ENCODE results near the gene KIAA0513. TPM values are rescaled to one million over a fixed set of nuclear protein-coding genes. Genes with fewer than 3 reads are reported as not detected.
A peak's percentile ranks its signal among the peaks of the same experiment; 100 is the strongest.

The KIAA0513 gene
- total and polyA plus RNA-seq, 9 donors = 2.8 to 12.8 (median 7.1) TPM

DNA sequence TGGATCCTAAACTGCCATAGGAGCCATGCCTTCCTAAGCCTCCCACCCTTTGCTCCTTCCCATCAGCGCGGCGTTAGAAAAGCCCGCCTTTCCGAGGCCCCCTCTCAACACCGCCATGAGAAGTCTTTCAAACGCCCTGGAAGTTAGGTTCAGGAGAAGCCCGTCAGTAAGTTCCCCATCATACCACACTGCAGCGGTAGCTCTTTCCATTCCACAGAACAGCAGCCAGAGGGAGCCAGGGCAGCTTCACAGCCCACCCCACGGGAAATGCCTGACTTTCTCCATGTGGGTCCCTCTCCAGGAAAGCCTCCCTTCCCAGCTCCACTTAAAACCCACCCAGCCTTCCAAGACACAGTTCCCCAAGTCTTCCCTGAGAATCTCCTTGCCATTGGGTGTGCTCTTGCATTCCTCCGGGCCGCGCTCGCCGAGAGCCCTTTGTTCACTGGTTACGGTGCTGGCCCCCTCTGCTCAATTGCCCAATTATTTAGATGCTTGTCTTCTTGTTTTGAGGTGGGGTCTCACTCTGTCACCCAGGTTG lies 28.7 kb downstream of the KIAA0513 start:
- peak overlapping the region; percentile 20 for H3K4me3 ChIP-seq

DNA sequence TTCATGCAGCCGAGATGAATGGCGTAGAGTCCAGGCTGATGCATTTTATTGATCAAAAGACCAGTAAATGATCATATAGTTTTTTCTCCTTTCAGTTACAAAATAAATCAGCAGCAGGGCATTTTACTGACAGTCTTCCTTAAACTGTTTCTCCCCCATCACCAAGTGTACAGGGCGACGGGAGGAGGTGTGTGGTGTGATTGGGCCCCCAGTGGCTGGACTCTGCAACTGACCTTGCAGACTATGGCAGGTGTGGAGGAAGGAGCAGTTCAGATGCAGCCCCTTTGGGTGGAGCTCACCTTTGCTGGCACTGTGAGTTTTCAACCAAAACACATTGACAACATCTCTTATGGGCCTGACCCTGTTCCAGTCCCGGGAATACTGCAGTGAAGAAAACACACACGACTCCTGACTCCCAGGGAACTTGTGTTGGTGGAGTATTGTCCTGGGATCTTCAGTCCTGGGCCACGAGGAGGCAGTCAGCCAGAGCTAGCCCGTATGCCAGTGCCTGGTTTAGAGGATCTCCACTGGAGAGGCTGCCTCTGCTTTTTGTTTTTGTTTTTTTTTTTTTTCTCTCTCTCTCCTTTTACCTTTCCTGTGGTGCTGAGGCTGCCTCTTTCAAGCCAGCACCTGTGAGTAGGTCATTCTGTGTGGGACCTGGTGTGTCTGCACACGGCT lies 29.8 kb downstream of the KIAA0513 start:
- intact Hi-C loops (cut with DNase I) = no loop called here

More for the DNA sequence above, 28.7 kb downstream of the KIAA0513 start:
- WGBS, 3 donors = 75 to 89% (median 80%) methylated on average over 16 of the region's 16 CpGs
- Histone ChIP-seq H3K36me3 (no peaks in the 10 kb centered on the region), H3K4me1 (ENCODE audit: insufficient read depth) (peaks cover 3% of the 10 kb centered on the region), H3K9me3 (no peaks in the 10 kb centered on the region), H3K27ac (peak overlapping the region in 1 of 2 donors; percentile 45), H3K27me3 (no peaks in the 10 kb centered on the region)
- DNase-seq = no peak
- TF ChIP-seq, protein P1, sequence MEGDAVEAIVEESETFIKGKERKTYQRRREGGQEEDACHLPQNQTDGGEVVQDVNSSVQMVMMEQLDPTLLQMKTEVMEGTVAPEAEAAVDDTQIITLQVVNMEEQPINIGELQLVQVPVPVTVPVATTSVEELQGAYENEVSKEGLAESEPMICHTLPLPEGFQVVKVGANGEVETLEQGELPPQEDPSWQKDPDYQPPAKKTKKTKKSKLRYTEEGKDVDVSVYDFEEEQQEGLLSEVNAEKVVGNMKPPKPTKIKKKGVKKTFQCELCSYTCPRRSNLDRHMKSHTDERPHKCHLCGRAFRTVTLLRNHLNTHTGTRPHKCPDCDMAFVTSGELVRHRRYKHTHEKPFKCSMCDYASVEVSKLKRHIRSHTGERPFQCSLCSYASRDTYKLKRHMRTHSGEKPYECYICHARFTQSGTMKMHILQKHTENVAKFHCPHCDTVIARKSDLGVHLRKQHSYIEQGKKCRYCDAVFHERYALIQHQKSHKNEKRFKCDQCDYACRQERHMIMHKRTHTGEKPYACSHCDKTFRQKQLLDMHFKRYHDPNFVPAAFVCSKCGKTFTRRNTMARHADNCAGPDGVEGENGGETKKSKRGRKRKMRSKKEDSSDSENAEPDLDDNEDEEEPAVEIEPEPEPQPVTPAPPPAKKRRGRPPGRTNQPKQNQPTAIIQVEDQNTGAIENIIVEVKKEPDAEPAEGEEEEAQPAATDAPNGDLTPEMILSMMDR (IDR thresholded peaks at IDR 0.05) = no peak
- no peak for TF ChIP-seq POLR2A (IDR thresholded peaks at IDR 0.05)
- no peak for TF ChIP-seq EP300 (IDR thresholded peaks at IDR 0.05)
- intact Hi-C loops (cut with DNase I) = no loop called here

DNA sequence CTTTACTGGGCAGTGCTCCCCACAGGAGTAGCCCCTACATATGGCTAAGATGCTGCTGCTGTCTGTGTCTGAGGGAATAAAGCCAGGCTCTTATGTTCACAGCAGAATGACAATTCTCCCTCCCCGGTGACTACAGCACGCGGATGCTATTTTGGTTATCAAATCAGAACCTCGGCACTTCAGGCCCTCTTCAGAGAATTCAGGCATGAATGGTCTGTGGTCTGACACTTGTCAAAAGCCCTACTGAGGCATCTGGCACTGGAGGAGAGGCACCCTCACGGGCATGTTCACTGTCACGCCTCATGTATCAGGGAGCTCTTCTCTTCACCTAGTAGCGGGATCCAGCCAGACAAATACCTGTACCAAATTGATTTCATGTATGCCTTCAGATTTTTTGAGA lies 30.4 kb downstream of the KIAA0513 start:
- Histone ChIP-seq H3K27ac (no peak overlapping the region), H3K36me3 (no peaks in the 10 kb centered on the region), H3K4me1 (ENCODE audit: insufficient read depth) (peaks cover 3% of the 10 kb centered on the region), H3K27me3 (no peaks in the 10 kb centered on the region), H3K9me3 (no peaks in the 10 kb centered on the region), H3K4me3 (no peak overlapping the region)
- TF ChIP-seq, protein P1 (IDR thresholded peaks at IDR 0.05) = no peak
- TF ChIP-seq POLR2A (IDR thresholded peaks at IDR 0.05) (no peak), EP300 (IDR thresholded peaks at IDR 0.05) (no peak)
- no peak for DNase-seq
- 92 to 96% (median 94%) methylated on average over 7 of the region's 7 CpGs for WGBS, 3 donors
- intact Hi-C loops (cut with DNase I) = no loop called here

More for the DNA sequence above, 29.8 kb downstream of the KIAA0513 start:
- DNase-seq = no peak
- no peaks in the 10 kb centered on the region for H3K36me3 ChIP-seq
- TF ChIP-seq, protein P1 (IDR thresholded peaks at IDR 0.05) = no peak
- TF ChIP-seq POLR2A (IDR thresholded peaks at IDR 0.05) (no peak), EP300 (IDR thresholded peaks at IDR 0.05) (no peak)
- H3K4me1 ChIP-seq (ENCODE audit: insufficient read depth) = peaks cover 3% of the 10 kb centered on the region
- H3K27me3 ChIP-seq = no peaks in the 10 kb centered on the region
- no peak overlapping the region for H3K4me3 ChIP-seq
- no peaks in the 10 kb centered on the region for H3K9me3 ChIP-seq
- H3K27ac ChIP-seq = no peak overlapping the region
- WGBS, 3 donors = 87 to 92% (median 91%) methylated on average over 9 of the region's 9 CpGs

DNA sequence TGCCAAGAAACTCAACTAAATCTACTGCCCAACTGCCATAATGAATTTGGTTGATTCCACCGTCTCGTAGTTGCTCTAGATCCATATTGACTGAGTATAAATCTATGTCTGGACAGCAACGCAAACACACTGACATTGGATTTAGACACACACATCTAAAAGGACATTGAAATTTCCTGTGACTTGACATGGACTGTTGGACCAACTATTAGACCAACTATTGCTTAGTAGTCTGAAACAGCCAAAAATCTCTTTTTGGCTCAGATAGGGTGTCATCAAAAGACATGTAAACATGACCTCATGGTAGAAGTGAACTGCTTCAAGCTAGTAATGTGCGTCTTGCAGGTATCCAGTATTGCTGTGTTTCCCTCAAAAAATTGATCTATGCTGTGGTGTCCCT lies 31.3 kb downstream of the KIAA0513 start:
- Histone ChIP-seq H3K4me3 (no peak overlapping the region), H3K9me3 (no peaks in the 10 kb centered on the region), H3K36me3 (no peaks in the 10 kb centered on the region), H3K27me3 (no peaks in the 10 kb centered on the region), H3K4me1 (ENCODE audit: insufficient read depth) (peaks cover 3% of the 10 kb centered on the region), H3K27ac (no peak overlapping the region)
- intact Hi-C loops (cut with DNase I) = no loop called here
- no peak for DNase-seq
- TF ChIP-seq EP300 (IDR thresholded peaks at IDR 0.05) (no peak), POLR2A (IDR thresholded peaks at IDR 0.05) (no peak)
- TF ChIP-seq, protein P1 (IDR thresholded peaks at IDR 0.05) = no peak
- 73 to 99% (median 99%) methylated on average over 4 of the region's 4 CpGs for WGBS, 3 donors
